ENCODE measurements around the gene DNAJC2.
"Not testable (repeated sequence)": the region's sequence is repeated elsewhere in the genome, so short reads cannot be mapped to it uniquely, and the experiment has no call there.

The DNAJC2 gene

GRCh38 chr7:103314852-103315251 lies 29.7 kb downstream of the DNAJC2 start:
- Histone ChIP-seq H2AFZ (ENCODE audit: low read depth, low read length) (no peak overlapping the region), H3K4me1 (ENCODE audit: insufficient read depth, low read length) (no peaks in the 10 kb centered on the region), H3K4me3 (ENCODE audit: low read length) (no peak overlapping the region), H3K27me3 (ENCODE audit: insufficient read depth, low read length) (no peaks in the 10 kb centered on the region), H3K36me3 (ENCODE audit: insufficient read depth, low read length) (peaks cover 97% of the 10 kb centered on the region), H3K9me3 (ENCODE audit: low read length) (no peaks in the 10 kb centered on the region)

GRCh38 chr7:103307503-103308231 lies 36.9 kb downstream of the DNAJC2 start:
- Histone ChIP-seq H2AFZ (ENCODE audit: low read depth, low read length) (no peak overlapping the region), H3K4me1 (ENCODE audit: insufficient read depth, low read length) (no peaks in the 10 kb centered on the region), H3K4me3 (ENCODE audit: low read length) (no peak overlapping the region), H3K27me3 (ENCODE audit: insufficient read depth, low read length) (no peaks in the 10 kb centered on the region), H3K9me3 (ENCODE audit: low read length) (no peaks in the 10 kb centered on the region), H3K36me3 (ENCODE audit: insufficient read depth, low read length) (peaks cover 88% of the 10 kb centered on the region)

GRCh38 chr7:103301441-103301840 lies 43.1 kb downstream of the DNAJC2 start:
- peaks cover 73% of the 10 kb centered on the region for H3K36me3 ChIP-seq (ENCODE audit: insufficient read depth, low read length)
- H2AFZ ChIP-seq (ENCODE audit: low read depth, low read length) = no peak overlapping the region
- no peaks in the 10 kb centered on the region for H3K27me3 ChIP-seq (ENCODE audit: insufficient read depth, low read length)
- H3K9me3 ChIP-seq (ENCODE audit: low read length) = no peaks in the 10 kb centered on the region
- no peak overlapping the region for H3K4me3 ChIP-seq (ENCODE audit: low read length)
- H3K4me1 ChIP-seq (ENCODE audit: insufficient read depth, low read length) = peaks cover 16% of the 10 kb centered on the region

GRCh38 chr7:103299660-103300059 lies 44.9 kb downstream of the DNAJC2 start:
- Histone ChIP-seq H3K4me1 (ENCODE audit: insufficient read depth, low read length) (peaks cover 16% of the 10 kb centered on the region), H3K36me3 (ENCODE audit: insufficient read depth, low read length) (peaks cover 58% of the 10 kb centered on the region), H3K27me3 (ENCODE audit: insufficient read depth, low read length) (no peaks in the 10 kb centered on the region), H3K4me3 (ENCODE audit: low read length) (no peak overlapping the region), H3K9me3 (ENCODE audit: low read length) (no peaks in the 10 kb centered on the region), H2AFZ (ENCODE audit: low read depth, low read length) (no peak overlapping the region)

GRCh38 chr7:103297837-103298179 lies 46.8 kb downstream of the DNAJC2 start:
- Histone ChIP-seq H3K4me1 (ENCODE audit: insufficient read depth, low read length) (peaks cover 18% of the 10 kb centered on the region), H2AFZ (ENCODE audit: low read depth, low read length) (peak overlapping the region; percentile 86), H3K4me3 (ENCODE audit: low read length) (peak overlapping the region; percentile 94), H3K36me3 (ENCODE audit: insufficient read depth, low read length) (peaks cover 41% of the 10 kb centered on the region), H3K9me3 (ENCODE audit: low read length) (no peaks in the 10 kb centered on the region), H3K27me3 (ENCODE audit: insufficient read depth, low read length) (no peaks in the 10 kb centered on the region)

- peaks cover 24% of the 10 kb centered on the region for H3K4me1 ChIP-seq (ENCODE audit: insufficient read depth, low read length)
- H3K9me3 ChIP-seq (ENCODE audit: low read length) = no peaks in the 10 kb centered on the region
- peaks cover 34% of the 10 kb centered on the region for H3K36me3 ChIP-seq (ENCODE audit: insufficient read depth, low read length)
- no peaks in the 10 kb centered on the region for H3K27me3 ChIP-seq (ENCODE audit: insufficient read depth, low read length)
- H3K4me3 ChIP-seq (ENCODE audit: low read length) = peak within 1 kb of the TSS; percentile 94
- H2AFZ ChIP-seq (ENCODE audit: low read depth, low read length) = peak within 1 kb of the TSS; percentile 86
These were observed 47.4 kb downstream of the DNAJC2 start, which contains the start of gene PMPCB for GRCh38 chr7:103296901-103297836. Gene PMPCB (plus strand): TSS chr7:103297435. CDS start chr7:103297460, 25 bp downstream.

GRCh38 chr7:103293526-103293925 lies 51.0 kb downstream of the DNAJC2 start:
- no peaks in the 10 kb centered on the region for H3K36me3 ChIP-seq (ENCODE audit: insufficient read depth, low read length)
- H3K27me3 ChIP-seq (ENCODE audit: insufficient read depth, low read length) = no peaks in the 10 kb centered on the region
- no peak overlapping the region for H2AFZ ChIP-seq (ENCODE audit: low read depth, low read length)
- H3K4me1 ChIP-seq (ENCODE audit: insufficient read depth, low read length) = peaks cover 17% of the 10 kb centered on the region
- no peaks in the 10 kb centered on the region for H3K9me3 ChIP-seq (ENCODE audit: low read length)
- H3K4me3 ChIP-seq (ENCODE audit: low read length) = no peak overlapping the region

GRCh38 chr7:103292122-103292521 lies 52.4 kb downstream of the DNAJC2 start:
- H3K36me3 ChIP-seq (ENCODE audit: insufficient read depth, low read length) = no peaks in the 10 kb centered on the region
- peak overlapping the region; percentile 4 for H2AFZ ChIP-seq (ENCODE audit: low read depth, low read length)
- H3K4me3 ChIP-seq (ENCODE audit: low read length) = no peak overlapping the region
- H3K9me3 ChIP-seq (ENCODE audit: low read length) = no peaks in the 10 kb centered on the region
- H3K4me1 ChIP-seq (ENCODE audit: insufficient read depth, low read length) = peaks cover 8% of the 10 kb centered on the region
- no peaks in the 10 kb centered on the region for H3K27me3 ChIP-seq (ENCODE audit: insufficient read depth, low read length)

- H2AFZ ChIP-seq (ENCODE audit: low read depth, low read length); H3K4me3 ChIP-seq (ENCODE audit: low read length); H3K36me3 ChIP-seq (ENCODE audit: insufficient read depth, low read length); H3K4me1 ChIP-seq (ENCODE audit: insufficient read depth, low read length); H3K27me3 ChIP-seq (ENCODE audit: insufficient read depth, low read length); H3K9me3 ChIP-seq (ENCODE audit: low read length): not testable (repeated sequence)
These were observed 61.7 kb downstream of the DNAJC2 start for GRCh38 chr7:103282802-103283427.

GRCh38 chr7:103280803-103281155 lies 63.8 kb downstream of the DNAJC2 start:
- H3K27me3 ChIP-seq (ENCODE audit: insufficient read depth, low read length); H3K36me3 ChIP-seq (ENCODE audit: insufficient read depth, low read length); H3K9me3 ChIP-seq (ENCODE audit: low read length); H3K4me1 ChIP-seq (ENCODE audit: insufficient read depth, low read length): not testable (repeated sequence)
- peak overlapping the region; percentile 64 for H3K4me3 ChIP-seq (ENCODE audit: low read length)
- peak overlapping the region; percentile 68 for H2AFZ ChIP-seq (ENCODE audit: low read depth, low read length)

- H3K36me3 ChIP-seq (ENCODE audit: insufficient read depth, low read length); H3K9me3 ChIP-seq (ENCODE audit: low read length); H3K27me3 ChIP-seq (ENCODE audit: insufficient read depth, low read length); H3K4me1 ChIP-seq (ENCODE audit: insufficient read depth, low read length): not testable (repeated sequence)
- Histone ChIP-seq H2AFZ (ENCODE audit: low read depth, low read length) (peak overlapping the region; percentile 68), H3K4me3 (ENCODE audit: low read length) (peak overlapping the region; percentile 64)
These were observed 64.4 kb downstream of the DNAJC2 start for GRCh38 chr7:103279963-103280802.

- H3K36me3 ChIP-seq (ENCODE audit: insufficient read depth, low read length); H3K27me3 ChIP-seq (ENCODE audit: insufficient read depth, low read length); H3K9me3 ChIP-seq (ENCODE audit: low read length); H3K4me1 ChIP-seq (ENCODE audit: insufficient read depth, low read length): not testable (repeated sequence)
- Histone ChIP-seq H2AFZ (ENCODE audit: low read depth, low read length) (peak overlapping the region; percentile 68), H3K4me3 (ENCODE audit: low read length) (peak overlapping the region; percentile 64)
These were observed 65.0 kb downstream of the DNAJC2 start for GRCh38 chr7:103279636-103279962.

Measured in neuron (in vitro differentiated cells).